H1 (cell line): ENCODE data around the gene TGM2. TPM values are rescaled to one million over a fixed set of nuclear protein-coding genes. Genes with fewer than 3 reads are reported as not detected.

Experiments used
- CTCF ChIA-PET: fragments of 300-600 bp; sonication (Branson Sonifier 250); formaldehyde crosslinking; loops from one replicate; lab custom pipeline; 2021; ENCODE audit not compliant: partially characterized antibody; lab: Charles Lee
- POLR2A ChIA-PET: fragments of 300-600 bp; sonication (Branson Sonifier 250); formaldehyde crosslinking; loops from one replicate; lab custom pipeline; 2021; ENCODE audit warnings: inconsistent platforms; ENCODE audit not compliant: partially characterized antibody; lab: Charles Lee
- DNase-seq, 2 experiments: peaks; one replicate each; pipeline versions ENCODE4 v3.0.0 to v3.0.0-alpha.2; 2010 to 2022; ENCODE audit warnings: low spot score in 2 of 2, low read depth in 1 of 2, mixed read lengths in 1 of 2
- FAIRE-seq: peaks from 2 replicates; lab custom pipeline; 2011; peaks lifted over from hg19 to GRCh38; lab: Jason Lieb, UNC
- H2AFZ ChIP-seq: 2 replicates; pipeline ENCODE4 v1.8.1; 2012; ENCODE audit warnings: low read length, inconsistent platforms
- H2AK5ac ChIP-seq: 2 replicates; pipeline ENCODE4 v1.6.1; 2013; ENCODE audit warnings: low read depth, low read length
- H2BK120ac ChIP-seq: replicated peaks from 2 replicates; pipeline ENCODE3; 2013; ENCODE audit warnings: low read depth, low read length, inconsistent platforms
- H2BK12ac ChIP-seq: 2 replicates; pipeline ENCODE4 v1.6.1; 2013; ENCODE audit warnings: low read depth, low read length
- H2BK15ac ChIP-seq: 2 replicates; pipeline ENCODE4 v1.6.1; 2013; ENCODE audit warnings: low read length
- H2BK20ac ChIP-seq: 2 replicates; pipeline ENCODE4 v1.6.1; 2013; ENCODE audit warnings: low read length
- H2BK5ac ChIP-seq: 2 replicates; pipeline ENCODE4 v1.6.1; 2013; ENCODE audit warnings: low read depth, low read length
- H3K14ac ChIP-seq: 2 replicates; pipeline ENCODE4 v1.6.1; 2013; ENCODE audit warnings: inconsistent platforms; ENCODE audit not compliant: insufficient read length
- H3K18ac ChIP-seq: 2 replicates; pipeline ENCODE4 v1.6.1; 2013; ENCODE audit warnings: low read length; ENCODE audit errors: extremely low read depth
- H3K23ac ChIP-seq: 2 replicates; pipeline ENCODE4 v1.6.1; 2013; ENCODE audit warnings: inconsistent platforms; ENCODE audit not compliant: insufficient read length
- H3K23me2 ChIP-seq: 2 replicates; pipeline ENCODE4 v1.6.1; 2013; ENCODE audit warnings: low read depth, low read length
- H3K27ac ChIP-seq: 2 replicates; pipeline ENCODE4 v1.6.1; 2011; ENCODE audit warnings: low read depth, low read length, inconsistent platforms
- H3K27me3 ChIP-seq, 4 experiments: replicated peaks in 1 of 4; 1 replicate in 1 of 4; 2 replicates in 3 of 4; pipeline versions ENCODE4 v1.6.1 to v1.8.1; 2011 to 2013; ENCODE audit warnings: low read length in 3 of 4, mild to moderate bottlenecking in 3 of 4, inconsistent platforms in 2 of 4, mixed read lengths in 2 of 4, moderate library complexity in 1 of 4; ENCODE audit not compliant: control insufficient read depth in 3 of 4, insufficient read depth in 3 of 4; ENCODE audit errors: extremely low read depth in 1 of 4
- H3K36me3 ChIP-seq, 4 experiments: 2 replicates each; pipeline versions ENCODE4 v1.6.1 to v1.8.1; 2011 to 2013; ENCODE audit warnings: mild to moderate bottlenecking in 4 of 4, low read length in 3 of 4, moderate library complexity in 2 of 4, control low read depth in 1 of 4, inconsistent platforms in 1 of 4; ENCODE audit not compliant: insufficient read depth in 4 of 4, control insufficient read depth in 2 of 4
- H3K4ac ChIP-seq: replicated peaks from 2 replicates; pipeline ENCODE3; 2013; ENCODE audit warnings: low read length, low read depth, mixed read lengths, inconsistent platforms; ENCODE audit not compliant: insufficient read length
- H3K4me1 ChIP-seq, 4 experiments: replicated peaks in 1 of 4; 1 replicate in 1 of 4; 2 replicates in 3 of 4; pipeline versions ENCODE4 v1.6.1 to v1.8.1; 2011 to 2013; ENCODE audit warnings: low read length in 3 of 4, inconsistent platforms in 2 of 4, mixed read lengths in 1 of 4; ENCODE audit not compliant: insufficient read depth in 4 of 4, control insufficient read depth in 3 of 4
- H3K4me2 ChIP-seq, 2 experiments: 2 replicates each; pipeline versions ENCODE4 v1.6.1 to v1.8.1; 2011 to 2013; ENCODE audit warnings: low read depth in 2 of 2, low read length in 2 of 2, control low read depth in 1 of 2, inconsistent platforms in 1 of 2, mild to moderate bottlenecking in 1 of 2; ENCODE audit not compliant: insufficient read depth in 1 of 2
- H3K4me3 ChIP-seq, 4 experiments: fragments of 200-600, 300-600 bp in 1 of 4; sonication (generic), shearing (Covaris generic), sonication (Bioruptor Twin) in 1 of 4; 2 replicates each; pipeline versions ENCODE4 v1.5.1 to v1.8.1; 2011 to 2016; ENCODE audit warnings: low read length in 4 of 4, low read depth in 3 of 4, control low read depth in 2 of 4, inconsistent platforms in 2 of 4, mild to moderate bottlenecking in 2 of 4, mixed read lengths in 1 of 4, moderate library complexity in 1 of 4; ENCODE audit not compliant: insufficient read depth in 2 of 4; ENCODE audit errors: extremely low read depth in 1 of 4
- H3K56ac ChIP-seq: replicated peaks from 2 replicates; pipeline ENCODE3; 2013; ENCODE audit warnings: low read depth, mild to moderate bottlenecking, mixed read lengths, low read length, inconsistent platforms; ENCODE audit not compliant: insufficient read length
- H3K79me1 ChIP-seq: 2 replicates; pipeline ENCODE4 v1.6.1; 2013; ENCODE audit warnings: low read depth, low read length, control low read depth
- H3K79me2 ChIP-seq, 2 experiments: 2 replicates each; pipeline versions ENCODE4 v1.6.1 to v1.8.1; 2012 to 2013; ENCODE audit warnings: low read length in 2 of 2, mild to moderate bottlenecking in 2 of 2, inconsistent platforms in 1 of 2; ENCODE audit not compliant: insufficient read depth in 2 of 2, control insufficient read depth in 1 of 2
- H3K9ac ChIP-seq, 4 experiments: replicated peaks in 1 of 4; 1 replicate in 1 of 4; 2 replicates in 3 of 4; pipeline versions ENCODE4 v1.6.1 to v1.8.1; 2011 to 2013; ENCODE audit warnings: low read depth in 3 of 4, low read length in 3 of 4, control low read depth in 2 of 4, mild to moderate bottlenecking in 2 of 4, moderate library complexity in 2 of 4, inconsistent platforms in 1 of 4; ENCODE audit errors: extremely low read depth in 1 of 4
- H3K9me3 ChIP-seq, 2 experiments: 2 replicates each; pipeline versions ENCODE4 v1.6.1 to v1.8.1; 2012 to 2013; ENCODE audit warnings: mild to moderate bottlenecking in 2 of 2, moderate library complexity in 2 of 2, control low read depth in 1 of 2, inconsistent platforms in 1 of 2, low read depth in 1 of 2, low read length in 1 of 2, mixed read lengths in 1 of 2; ENCODE audit not compliant: insufficient read depth in 2 of 2
- H4K20me1 ChIP-seq, 2 experiments: replicated peaks in 1 of 2; 2 replicates each; pipeline versions ENCODE3 to v1.8.1; 2011 to 2013; ENCODE audit warnings: inconsistent platforms in 2 of 2, low read length in 2 of 2, mild to moderate bottlenecking in 1 of 2; ENCODE audit not compliant: insufficient read depth in 2 of 2, control insufficient read depth in 1 of 2
- H4K5ac ChIP-seq: 2 replicates; pipeline ENCODE4 v1.6.1; 2013; ENCODE audit warnings: low read length, low read depth, mixed read lengths, inconsistent platforms; ENCODE audit not compliant: insufficient read length
- H4K8ac ChIP-seq: 2 replicates; pipeline ENCODE4 v1.8.0; 2013; ENCODE audit warnings: mild to moderate bottlenecking, moderate library complexity, low read length, inconsistent platforms; ENCODE audit not compliant: insufficient read depth; ENCODE audit errors: extremely low read depth
- H4K91ac ChIP-seq: replicated peaks from 2 replicates; pipeline ENCODE3; 2013; ENCODE audit warnings: low read length, mixed read lengths, inconsistent platforms; ENCODE audit not compliant: insufficient read length
- CBX8 ChIP-seq: fragments of 300-800, 300-1000 bp; sonication (generic); IDR thresholded peaks from 2 replicates; pipeline ENCODE4 v1.7.1; 2016; ENCODE audit warnings: low read depth, low read length, borderline replicate concordance
- EGR1 ChIP-seq: IDR thresholded peaks from 2 replicates; pipeline ENCODE4 v1.6.1; 2011; ENCODE audit warnings: low read depth, low read length, borderline replicate concordance
- EZH2 ChIP-seq: fragments of 200-600 bp; sonication (generic); IDR thresholded peaks from 2 replicates; pipeline ENCODE4 v1.7.1; 2012; ENCODE audit warnings: low read depth, mild to moderate bottlenecking, moderate library complexity, low read length, inconsistent platforms; ENCODE audit not compliant: severe bottlenecking
- JUN ChIP-seq: IDR thresholded peaks from 2 replicates; pipeline ENCODE4 v1.6.1; 2011; ENCODE audit warnings: low read depth, mild to moderate bottlenecking, improper control_type of control experiment, low read length
- NANOG ChIP-seq: IDR thresholded peaks from 2 replicates; pipeline ENCODE4 v1.6.1; 2011; ENCODE audit warnings: low read length, low read depth, mild to moderate bottlenecking, inconsistent platforms; ENCODE audit not compliant: insufficient read depth, poor library complexity, severe bottlenecking
- PHF8 ChIP-seq: fragments of 200-600 bp; sonication (generic); conservative IDR thresholded peaks from 2 replicates; pipeline ENCODE4 v1.7.1; 2012; ENCODE audit warnings: low read depth, mild to moderate bottlenecking, inconsistent platforms, low read length, moderate library complexity
- RBBP5 ChIP-seq: IDR thresholded peaks from 2 replicates; pipeline ENCODE4 v1.7.1; 2012; ENCODE audit warnings: low read depth, mild to moderate bottlenecking, inconsistent platforms, low read length, moderate library complexity, borderline replicate concordance
- RXRA ChIP-seq: IDR thresholded peaks from 2 replicates; pipeline ENCODE4 v1.6.1; 2011; ENCODE audit warnings: low read depth, mild to moderate bottlenecking, low read length, moderate library complexity; ENCODE audit not compliant: insufficient read depth
- SIX5 ChIP-seq: IDR thresholded peaks from 2 replicates; pipeline ENCODE4 v1.6.1; 2011; ENCODE audit warnings: mild to moderate bottlenecking, low read depth, low read length
- TBP ChIP-seq: IDR thresholded peaks from 2 replicates; pipeline ENCODE4 v1.6.1; 2011; ENCODE audit warnings: low read depth, low read length, improper control_type of control experiment
- WGBS, 2 experiments: shearing (Covaris generic) in 1 of 2; methylation state at CpG; one replicate each; pipeline versions ENCODE4 v1.1.6 to v1.1.7; 2013 to 2015; ENCODE audit warnings: low lambda C conversion rate in 2 of 2, mixed read lengths in 2 of 2, inconsistent platforms in 1 of 2, low coverage in 1 of 2, missing lambda C conversion rate in 1 of 2; ENCODE audit not compliant: insufficient replicate concordance in 2 of 2, insufficient coverage in 1 of 2, insufficient read length in 1 of 2; ENCODE audit errors: extremely low coverage in 1 of 2, missing lambda C conversion rate in 1 of 2; 5-methylcytosine and 5-hydroxymethylcytosine counted together
- polyA plus RNA-seq, 7 experiments: library from polyadenylated mRNA; depleted of rRNA in 3 of 7; stranded (reverse) in 5 of 7; unstranded in 2 of 7; fragments of >200 nt in 5 of 7; fragments of 200-250 nt in 2 of 7; gene quantifications; 1 replicate in 5 of 7; 2 replicates in 1 of 7; 4 replicates in 1 of 7; pipeline versions ENCODE4 v1.2.1 to v1.2.3, GENCODE V29; 2011 to 2013; ENCODE audit warnings: missing spikeins in 2 of 7, mixed read lengths in 2 of 7
- total RNA-seq: library from RNA; stranded (reverse); fragmentation: NEBNext Ultra II Directional; extraction: Animal tissue kit (Norgen Biotek cat#: 25700); gene quantifications from 2 replicates; pipeline ENCODE4 v1.2.1, GENCODE V29; 2021
- TF ChIP-seq, protein P1 (sequence below): IDR thresholded peaks from 2 replicates; pipeline ENCODE4 v1.6.1; 2012; ENCODE audit warnings: inconsistent platforms

TGM2 gene
- total and polyA plus RNA-seq, 2 of the 8 experiments (the other 6 are each of a cell fraction or from before 2014, with no cell fraction given), result 0.86 to 1.0 TPM

DNA sequence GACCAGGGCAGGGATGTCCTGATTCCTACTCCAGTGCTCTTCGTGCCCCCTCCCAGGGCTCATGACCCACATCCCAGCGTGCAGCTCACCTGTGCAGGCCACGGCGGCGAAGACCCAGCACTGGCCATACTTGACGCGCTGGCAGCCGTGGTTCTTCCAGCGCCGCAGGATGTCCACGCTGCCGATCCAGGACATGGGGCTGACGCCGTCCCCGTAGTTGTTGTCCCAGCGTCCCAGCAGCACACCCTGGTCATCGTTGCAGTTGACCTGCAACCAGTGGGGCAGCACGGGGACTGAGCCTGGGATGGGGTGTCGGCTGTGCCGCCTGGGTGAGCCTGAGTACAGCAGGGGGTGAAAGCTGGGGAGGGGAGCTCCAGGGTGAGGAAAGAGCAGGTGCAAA is 18.4 kb downstream of the TGM2 start:
- FAIRE-seq, result no peak
- Histone ChIP-seq H4K5ac (no peak overlapping the region), H3K23ac (no peak overlapping the region), H3K14ac (no peak overlapping the region), H3K4ac (no peak overlapping the region), H3K4me2 (no peak overlapping the region), H3K9ac (no peak overlapping the region), H2BK15ac (no peak overlapping the region), H3K9me3 (no peaks in the 10 kb centered on the region), H3K4me3 (no peak overlapping the region), H4K20me1 (no peaks in the 10 kb centered on the region), H3K56ac (no peak overlapping the region), H3K18ac (no peak overlapping the region), H3K4me1 (peaks cover 0 to 8% (median 1%) of the 10 kb centered on the region in 4 experiments; a peak in 3 of 7 replicates), H2BK20ac (no peak overlapping the region), H2AFZ (no peak overlapping the region), H3K79me2 (no peaks in the 10 kb centered on the region), H3K27ac (no peak overlapping the region), H2BK120ac (no peak overlapping the region), H3K23me2 (no peaks in the 10 kb centered on the region), H3K27me3 (no peaks in the 10 kb centered on the region), H2AK5ac (no peak overlapping the region), H4K91ac (no peak overlapping the region), H3K36me3 (no peaks in the 10 kb centered on the region), H2BK5ac (no peak overlapping the region), H2BK12ac (no peak overlapping the region), H4K8ac (peak overlapping the region; percentile 53; the same call in 1 of the 2 replicates), H3K79me1 (no peaks in the 10 kb centered on the region)
- no peak for TF ChIP-seq TBP
- TF ChIP-seq EZH2, result no peak
- TF ChIP-seq EGR1, result no peak
- TF ChIP-seq RBBP5, result no peak
- TF ChIP-seq SIX5, result no peak
- no peak for TF ChIP-seq JUN
- no peak for TF ChIP-seq PHF8
- TF ChIP-seq RXRA, result no peak
- TF ChIP-seq CBX8, result no peak
- TF ChIP-seq, protein P1, sequence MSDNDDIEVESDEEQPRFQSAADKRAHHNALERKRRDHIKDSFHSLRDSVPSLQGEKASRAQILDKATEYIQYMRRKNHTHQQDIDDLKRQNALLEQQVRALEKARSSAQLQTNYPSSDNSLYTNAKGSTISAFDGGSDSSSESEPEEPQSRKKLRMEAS, result no peak
- no peak for TF ChIP-seq NANOG
- 86% methylated on average over 20 of the region's 20 CpGs; no CpG with 5 or more reads in 1 of the 2 experiments for WGBS, 2 experiments
- POLR2A ChIA-PET, result no interaction called here
- DNase-seq, result no peak
- CTCF ChIA-PET, result interaction anchor here (0.7 to 4.5 kb wide), 4 partner anchors 34 to 89 kb away, joined by 3 to 21 read pairs (median 3); no protein-coding TSS in a partner anchor
